GM18511 (cell line): ENCODE data around the gene CTNND1.
"Not testable (repeated sequence)": the region's sequence is repeated elsewhere in the genome, so short reads cannot be mapped to it uniquely, and the experiment has no call there.

ENCODE experiments used
- ATAC-seq: cut with Tn5 transposase; IDR thresholded peaks from one replicate; pipeline ENCODE4 v1.9.1; 2021; ENCODE audit warnings: mild to moderate bottlenecking, moderate library complexity; ENCODE audit not compliant: unreplicated experiment

Gene CTNND1

DNA sequence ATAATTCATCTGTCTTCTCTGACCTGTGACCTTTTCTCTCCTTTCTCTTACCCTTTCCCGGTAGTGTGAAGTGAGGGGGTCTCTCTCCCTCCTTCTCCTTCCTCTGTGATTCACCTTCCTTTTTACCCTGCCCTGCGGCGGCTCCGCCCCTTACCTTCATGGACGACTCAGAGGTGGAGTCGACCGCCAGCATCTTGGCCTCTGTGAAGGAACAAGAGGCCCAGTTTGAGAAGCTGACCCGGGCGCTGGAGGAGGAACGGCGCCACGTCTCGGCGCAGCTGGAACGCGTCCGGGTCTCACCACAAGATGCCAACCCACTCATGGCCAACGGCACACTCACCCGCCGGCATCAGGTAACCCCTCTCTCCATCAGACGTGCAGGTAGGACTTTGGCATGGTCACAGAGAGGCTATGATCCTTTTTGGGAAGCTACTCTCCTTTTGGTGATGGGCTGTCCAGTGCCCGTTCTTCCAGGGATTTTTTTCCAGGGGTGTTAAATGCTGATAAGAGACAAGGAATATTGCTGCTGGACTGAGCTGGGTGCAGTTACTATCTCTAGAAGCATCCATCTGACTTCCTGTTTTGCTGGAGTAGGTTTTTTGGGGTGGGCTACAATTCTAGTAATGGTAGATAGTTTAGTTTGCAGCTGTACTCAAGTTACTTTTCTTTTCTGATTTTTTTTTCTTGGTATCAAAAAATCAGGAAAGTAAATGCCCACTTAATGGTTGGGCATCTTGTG is 29.9 kb downstream of the CTNND1 start:
- no peak for ATAC-seq

DNA sequence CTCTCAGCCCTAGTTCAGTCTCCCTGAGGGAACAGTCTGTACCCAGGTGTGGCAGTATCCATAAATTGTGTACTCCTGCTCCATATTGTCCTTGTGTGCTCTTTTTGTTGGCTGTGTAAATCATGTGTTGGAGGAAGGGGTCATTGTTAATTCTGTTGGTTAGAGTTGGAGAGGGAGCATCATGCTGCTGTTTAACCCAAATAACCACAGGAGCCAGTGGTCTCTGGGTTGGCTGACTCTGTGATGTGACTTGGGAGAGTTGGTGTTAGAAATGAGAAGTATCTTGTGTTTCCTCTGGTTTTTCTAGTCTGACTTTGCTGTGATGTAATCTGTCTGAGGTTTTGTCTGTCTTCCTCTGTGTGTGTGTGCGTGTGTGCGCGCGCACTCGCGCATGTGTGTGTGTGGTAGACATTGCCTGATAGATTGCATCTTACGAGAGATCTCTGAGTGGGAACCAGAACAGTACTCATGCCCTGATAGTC is 30.5 kb downstream of the CTNND1 start:
- ATAC-seq: peak; percentile 83

DNA sequence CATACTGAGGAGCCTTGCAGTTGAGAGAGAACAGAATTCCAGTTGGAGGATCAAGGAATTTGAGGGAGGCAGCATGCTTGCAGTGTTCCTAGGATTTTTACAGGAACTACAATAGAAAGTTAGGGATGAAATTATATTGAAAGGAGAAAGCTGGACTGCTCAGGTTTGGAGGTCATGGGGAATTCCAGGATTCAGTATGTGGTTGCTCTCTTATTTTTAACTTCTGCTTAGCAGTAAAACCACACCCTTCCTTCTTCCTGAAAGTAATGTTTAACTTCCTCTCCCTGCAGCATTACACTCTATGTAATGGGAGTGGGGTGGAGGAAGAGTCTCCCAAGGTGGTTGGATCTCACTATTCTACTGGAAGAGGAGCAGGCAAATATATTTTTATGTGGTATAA is 31.3 kb downstream of the CTNND1 start:
- ATAC-seq: peak; percentile 19

DNA sequence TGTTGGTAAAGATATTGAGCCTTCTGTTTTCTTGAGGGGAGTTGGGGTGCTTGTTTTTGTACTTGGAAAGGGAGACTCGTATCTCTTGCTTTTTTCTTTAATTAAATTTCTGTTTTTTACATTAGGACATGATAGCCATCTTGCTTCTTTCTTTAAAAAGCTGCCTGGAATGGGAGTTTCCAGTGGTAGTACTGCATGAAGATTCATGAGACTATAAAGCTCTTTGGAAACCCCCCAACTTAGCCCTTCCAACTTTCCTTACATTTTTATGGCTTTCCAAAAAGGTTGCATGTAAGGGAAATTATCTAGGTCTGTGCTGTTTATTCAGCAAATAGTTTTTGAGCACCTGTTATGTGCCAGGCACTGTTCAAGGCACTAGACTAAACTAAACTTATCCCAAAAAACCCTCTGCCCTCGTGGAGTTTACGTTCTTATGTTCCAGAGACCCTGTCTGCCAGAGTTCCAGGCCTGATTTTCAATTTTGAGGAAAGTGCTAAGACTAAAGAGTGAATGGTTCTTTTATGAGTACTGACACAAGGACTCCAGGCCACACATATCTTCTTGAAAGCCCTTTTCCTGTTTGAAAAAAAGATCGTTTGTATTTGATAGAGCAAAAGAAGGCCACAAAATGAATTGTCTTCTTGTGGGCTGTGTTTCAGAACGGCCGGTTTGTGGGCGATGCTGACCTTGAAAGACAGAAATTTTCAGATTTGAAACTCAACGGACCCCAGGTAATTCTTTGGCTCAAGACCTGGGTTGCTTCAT is 31.9 kb downstream of the CTNND1 start:
- ATAC-seq: no peak

DNA sequence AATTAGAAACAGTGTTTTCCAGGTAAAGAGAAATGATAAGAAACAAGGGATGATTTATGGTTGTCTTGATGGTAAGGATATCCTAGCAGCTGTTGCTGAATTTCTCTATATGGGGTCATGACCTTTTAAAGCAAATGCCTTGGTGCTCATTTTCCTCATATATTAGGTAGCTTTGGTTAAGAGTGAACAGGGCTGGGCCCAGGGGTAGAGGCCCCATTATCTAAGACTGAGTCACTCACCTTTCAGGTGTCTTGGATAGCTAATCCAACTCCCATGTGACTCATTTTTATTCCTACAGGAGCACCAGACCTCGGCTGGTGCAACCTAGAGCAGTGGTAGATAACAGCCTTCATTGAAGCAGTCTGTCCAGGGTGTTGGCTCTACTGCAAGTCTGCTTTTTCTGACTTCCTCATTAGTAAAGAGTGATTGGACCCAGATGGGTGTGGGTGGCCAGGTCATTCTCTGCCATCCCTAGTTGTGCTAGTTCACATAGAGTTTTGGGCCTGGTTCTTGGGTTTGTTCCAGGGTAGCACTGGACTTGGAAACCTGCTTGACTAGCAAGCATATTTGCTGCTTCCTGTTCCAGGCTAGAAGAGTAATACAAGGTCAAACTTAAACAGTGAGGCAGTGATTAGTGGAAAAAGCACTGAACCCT is 37.4 kb downstream of the CTNND1 start:
- peak; percentile 43 for ATAC-seq

DNA sequence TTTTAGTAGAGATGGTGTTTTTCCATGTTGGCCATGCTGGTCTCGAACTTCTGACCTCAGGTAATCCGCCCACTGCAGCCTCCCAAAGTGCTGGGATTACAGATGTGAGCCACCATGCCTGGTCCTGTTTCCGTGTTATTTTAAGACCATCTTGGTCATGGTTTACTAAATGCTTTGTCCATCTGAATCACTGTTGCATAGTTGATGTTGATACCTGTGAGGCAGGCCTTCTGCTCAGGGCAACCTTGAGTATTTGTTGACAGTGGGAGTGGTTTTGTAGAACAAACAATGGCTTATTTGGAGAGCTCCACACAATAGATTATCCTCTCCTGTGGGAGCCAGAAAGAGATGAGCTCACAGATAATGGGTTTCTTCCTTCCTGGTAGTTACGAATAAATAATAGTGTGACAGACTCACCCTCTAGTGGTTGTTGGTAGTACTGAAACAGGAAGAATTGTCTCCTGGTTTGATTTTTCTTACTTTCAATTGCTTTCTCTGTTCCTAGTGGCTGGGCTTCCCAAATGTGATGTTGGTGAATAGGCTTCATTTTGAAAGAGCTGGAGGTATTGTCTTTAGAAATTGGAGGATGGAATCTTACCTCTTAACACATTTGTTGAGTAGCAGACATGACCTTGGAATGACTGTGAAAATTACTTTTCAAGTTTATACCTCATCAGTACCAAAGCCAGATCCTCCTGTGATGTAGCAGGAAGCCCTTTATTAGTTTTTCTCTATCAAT is 39.0 kb downstream of the CTNND1 start:
- ATAC-seq: peak; percentile 93

DNA sequence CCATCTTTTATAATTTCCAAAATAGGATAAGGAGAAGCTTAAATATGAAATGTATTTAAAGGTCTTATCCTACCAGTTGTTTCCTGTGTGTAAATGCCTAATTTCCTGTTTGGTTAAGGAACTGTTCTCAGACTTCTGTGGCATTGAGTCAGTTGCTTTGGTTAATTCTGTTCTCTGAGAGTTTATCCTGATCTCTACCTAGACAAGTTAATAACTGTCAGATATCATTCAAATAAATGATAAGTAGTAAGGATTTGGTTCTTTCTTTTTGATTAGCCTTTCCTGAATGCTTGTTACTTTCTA is 39.5 kb downstream of the CTNND1 start:
- peak; percentile 16 for ATAC-seq

DNA sequence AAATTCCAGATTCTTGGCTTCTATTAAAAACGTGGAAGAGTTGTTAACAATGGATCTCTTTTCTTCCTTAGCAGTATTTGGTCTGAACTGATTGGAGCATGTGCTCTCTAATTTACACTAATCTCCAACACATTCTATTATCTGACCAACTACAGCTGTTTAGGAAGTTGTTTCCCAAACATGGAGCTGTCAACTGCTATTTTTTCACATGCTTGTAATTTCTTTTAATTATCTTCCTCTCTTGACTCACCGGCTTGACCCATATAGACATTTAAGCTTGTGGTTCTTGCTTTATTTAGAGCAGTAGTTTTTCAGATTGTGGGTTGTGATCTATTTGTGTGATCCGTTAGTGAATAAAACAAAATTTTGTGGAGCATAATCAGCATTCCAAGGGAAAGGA is 40.8 kb downstream of the CTNND1 start:
- no peak for ATAC-seq

DNA sequence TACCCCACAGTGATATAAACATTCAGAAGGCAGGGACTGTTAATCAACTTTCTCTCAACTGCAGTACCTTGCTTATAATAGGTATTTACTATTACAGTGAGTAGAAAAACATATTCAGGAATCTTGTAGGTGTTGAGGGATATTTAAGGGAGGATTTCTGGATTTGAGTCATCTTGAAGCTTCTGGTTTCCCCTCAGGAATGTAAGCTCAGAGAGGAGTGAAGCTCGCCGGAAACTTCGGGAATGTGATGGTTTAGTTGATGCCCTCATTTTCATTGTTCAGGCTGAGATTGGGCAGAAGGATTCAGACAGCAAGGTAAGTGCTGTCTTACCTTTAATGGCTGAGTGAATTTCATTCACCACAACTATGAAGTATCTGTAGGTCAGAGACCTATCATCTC is 42.9 kb downstream of the CTNND1 start:
- no peak for ATAC-seq

DNA sequence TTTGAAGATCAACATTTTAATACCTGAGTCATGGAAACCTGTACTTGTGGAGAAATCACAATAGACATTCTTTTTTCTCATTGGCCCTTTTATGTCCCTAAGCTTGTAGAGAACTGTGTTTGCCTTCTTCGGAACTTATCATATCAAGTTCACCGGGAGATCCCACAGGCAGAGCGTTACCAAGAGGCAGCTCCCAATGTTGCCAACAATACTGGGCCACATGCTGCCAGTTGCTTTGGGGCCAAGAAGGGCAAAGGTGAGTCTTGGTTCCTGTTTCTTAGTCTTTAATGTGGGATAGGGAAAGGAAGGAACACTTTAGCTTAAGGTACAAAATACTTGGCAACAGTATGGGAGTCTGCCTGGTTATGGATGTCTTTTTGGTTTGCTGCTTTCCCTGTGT is 44.2 kb downstream of the CTNND1 start:
- ATAC-seq: no peak

DNA sequence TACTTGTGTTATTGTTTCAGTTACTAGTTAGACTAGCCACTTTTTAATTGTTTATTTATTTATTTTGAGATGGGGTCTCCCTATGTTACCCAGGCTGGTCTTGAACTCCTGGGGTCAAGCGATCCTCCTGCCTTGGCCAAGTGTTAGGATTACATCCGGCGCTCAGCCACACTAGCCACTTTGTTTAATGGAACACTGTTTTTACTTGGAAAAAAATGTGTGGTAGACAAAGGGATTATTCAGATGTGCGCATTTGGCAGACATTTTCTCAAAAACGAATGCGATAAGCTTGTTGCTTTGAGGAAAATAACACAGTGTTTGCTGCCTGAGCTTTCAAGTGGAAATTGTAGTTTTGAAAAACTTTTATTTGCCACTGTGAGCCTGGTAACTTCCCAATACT is 51.0 kb downstream of the CTNND1 start:
- ATAC-seq: no peak

DNA sequence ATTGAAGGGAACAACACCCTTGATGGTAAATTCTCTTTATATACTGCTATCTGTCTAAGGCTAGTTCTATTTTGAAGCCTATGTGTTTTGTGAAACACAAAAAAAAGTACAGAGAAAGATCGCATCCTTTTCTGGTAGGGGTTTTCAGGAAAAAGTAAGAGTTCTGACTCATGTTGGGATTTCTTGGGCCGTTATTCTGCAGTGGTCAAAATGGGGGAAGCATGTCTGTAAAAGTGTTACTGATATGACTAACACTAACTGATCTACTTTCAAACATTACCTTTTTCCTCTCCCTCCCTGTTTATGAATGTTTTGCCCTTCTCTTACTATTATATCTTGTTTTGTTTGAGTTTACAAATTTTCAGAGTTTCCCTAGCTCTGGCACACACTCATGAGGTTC is 53.9 kb downstream of the CTNND1 start:
- ATAC-seq: peak; percentile 85

DNA sequence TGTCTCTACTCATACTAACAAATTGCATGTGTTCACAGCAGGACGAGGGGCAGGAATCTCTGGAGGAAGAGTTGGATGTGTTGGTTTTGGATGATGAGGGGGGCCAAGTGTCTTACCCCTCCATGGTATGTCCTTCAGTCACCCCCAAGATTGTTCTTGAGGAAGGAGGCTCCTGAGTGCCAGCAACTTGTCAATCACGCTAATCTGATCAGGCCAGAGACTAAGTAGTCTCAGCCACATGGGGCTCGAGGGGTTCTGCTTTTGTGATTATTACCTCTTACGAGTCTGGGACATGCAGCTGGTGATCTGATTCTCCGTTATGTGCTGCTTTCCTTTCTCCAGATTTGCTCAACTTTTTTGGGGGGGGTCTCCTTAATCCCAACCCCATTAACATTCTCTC is 54.3 kb downstream of the CTNND1 start:
- ATAC-seq: peak; percentile 17

DNA sequence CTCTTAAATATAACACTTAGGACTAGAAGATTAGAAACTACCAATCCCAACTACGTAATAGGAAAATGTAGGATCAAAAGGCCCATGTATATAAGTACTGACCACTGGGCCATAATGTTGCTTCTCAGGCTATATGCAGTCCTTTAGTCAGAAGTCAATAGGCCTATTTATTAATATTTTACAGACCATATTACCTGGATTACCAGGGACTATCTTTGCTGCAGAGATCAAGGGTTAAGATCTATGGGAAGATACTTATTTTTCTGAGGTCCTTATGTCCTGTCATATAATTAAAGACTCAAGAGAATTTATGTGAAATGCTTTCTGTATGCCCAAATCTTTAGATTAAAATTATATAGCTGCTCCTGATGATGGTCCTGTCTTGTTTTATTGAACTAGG is 57.2 kb downstream of the CTNND1 start:
- ATAC-seq: no peak

DNA sequence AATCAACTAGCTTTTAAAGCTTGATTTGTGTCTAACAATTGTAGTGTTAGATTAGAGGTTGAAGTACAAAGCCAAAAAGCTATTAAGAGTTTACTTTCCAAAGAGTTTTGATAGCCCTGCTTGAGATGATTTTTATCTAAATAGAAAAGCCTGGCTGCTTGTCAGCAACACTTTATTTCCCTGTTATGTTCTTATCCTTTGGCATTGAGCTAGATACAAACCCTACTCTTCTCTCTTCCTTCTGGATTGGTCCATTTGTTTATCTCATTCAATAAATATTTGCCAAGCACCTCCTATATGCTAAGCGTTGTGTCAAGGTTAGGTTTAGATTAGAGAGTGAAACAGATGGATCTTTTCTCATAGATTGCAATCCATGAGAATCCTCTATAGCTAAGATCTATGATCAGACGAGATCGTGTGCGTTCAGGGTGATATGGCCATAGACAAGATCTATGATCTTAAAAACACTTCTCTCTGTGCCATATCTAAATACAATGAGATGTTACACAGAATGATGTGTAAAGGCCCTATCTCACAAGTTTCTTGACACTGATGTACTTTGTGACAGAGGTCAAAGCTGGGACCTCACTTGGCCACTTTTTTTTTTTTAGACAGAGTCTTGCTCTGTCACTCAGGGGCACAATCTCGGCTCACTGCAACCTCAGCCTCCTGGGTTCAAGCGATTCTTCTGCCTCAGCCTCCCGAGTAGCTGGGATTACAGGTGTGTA is 57.8 kb downstream of the CTNND1 start:
- no peak for ATAC-seq

DNA sequence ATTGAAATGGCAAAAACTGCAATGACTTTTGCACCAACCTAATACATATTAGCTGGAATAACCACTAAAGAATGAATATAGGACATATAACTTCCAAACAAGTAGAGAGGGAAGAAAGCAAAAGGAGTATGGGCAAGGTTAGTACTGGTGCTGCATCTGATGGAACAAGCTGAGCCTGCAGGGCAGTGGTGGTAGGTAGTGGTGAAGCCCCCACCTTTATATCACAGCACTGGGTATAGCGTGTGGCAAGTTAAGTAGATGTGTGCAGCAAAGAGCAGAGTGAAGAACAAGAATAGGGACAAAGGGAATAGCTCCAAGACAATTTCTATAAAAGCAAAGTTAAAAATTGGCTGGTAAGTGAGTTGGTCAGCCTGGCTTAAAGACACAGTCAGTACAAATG is 62.3 kb downstream of the CTNND1 start:
- ATAC-seq: no peak

DNA sequence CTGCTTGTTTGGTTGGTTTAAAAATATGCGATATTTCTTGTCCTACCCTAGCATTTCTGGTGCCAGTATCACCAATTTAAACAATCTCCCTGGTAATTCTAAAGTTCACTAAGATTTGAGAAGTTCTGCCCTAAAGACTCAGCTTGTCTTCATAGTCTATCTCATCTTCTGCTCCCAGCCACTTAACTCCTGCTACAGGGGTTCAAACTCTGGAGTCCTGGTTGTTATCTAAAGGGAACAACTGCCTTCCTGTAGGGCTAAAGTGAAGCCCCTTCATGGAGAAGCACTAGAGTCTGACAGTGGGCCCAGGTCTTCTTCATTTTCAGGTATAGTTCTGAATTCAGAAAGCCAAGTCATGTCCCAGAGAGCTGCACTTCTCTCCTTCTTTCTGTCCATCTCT is 73.2 kb downstream of the CTNND1 start:
- no peak for ATAC-seq

DNA sequence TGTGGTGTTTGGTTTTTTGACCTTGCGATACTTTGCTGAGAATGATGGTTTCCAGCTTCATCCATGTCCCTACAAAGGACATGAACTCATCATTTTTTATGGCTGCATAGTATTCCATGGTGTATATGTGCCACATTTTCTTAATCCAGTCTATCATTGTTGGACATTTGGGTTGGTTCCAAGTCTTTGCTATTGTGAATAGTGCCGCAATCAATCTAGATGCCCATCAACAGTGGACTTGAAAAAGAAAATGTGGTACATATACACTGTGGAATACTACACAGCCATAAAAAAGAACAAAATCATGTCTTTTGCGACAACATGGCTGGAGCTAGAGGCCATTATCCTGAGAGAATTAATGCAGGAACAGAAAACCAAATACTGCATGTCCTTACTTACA is 77.0 kb downstream of the CTNND1 start:
- ATAC-seq: not testable (repeated sequence)

DNA sequence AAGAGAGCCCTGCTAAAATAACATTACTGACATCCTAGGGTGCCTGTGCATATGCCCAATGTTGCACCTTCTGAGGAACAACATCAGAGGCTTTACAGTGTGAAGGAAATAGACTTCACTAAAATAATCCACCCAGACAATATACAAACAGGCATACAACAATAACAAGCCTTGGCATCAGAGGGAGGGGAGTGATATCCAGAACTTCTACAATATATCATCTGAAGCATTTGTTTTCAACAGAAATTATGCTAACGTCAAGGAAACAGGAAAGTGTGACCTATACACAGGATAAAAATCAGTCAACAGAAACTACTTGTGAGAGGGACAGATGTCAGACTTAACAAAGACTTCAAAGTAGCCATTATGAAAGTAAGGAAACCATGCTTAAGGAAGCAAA is 81.3 kb downstream of the CTNND1 start:
- no peak for ATAC-seq

DNA sequence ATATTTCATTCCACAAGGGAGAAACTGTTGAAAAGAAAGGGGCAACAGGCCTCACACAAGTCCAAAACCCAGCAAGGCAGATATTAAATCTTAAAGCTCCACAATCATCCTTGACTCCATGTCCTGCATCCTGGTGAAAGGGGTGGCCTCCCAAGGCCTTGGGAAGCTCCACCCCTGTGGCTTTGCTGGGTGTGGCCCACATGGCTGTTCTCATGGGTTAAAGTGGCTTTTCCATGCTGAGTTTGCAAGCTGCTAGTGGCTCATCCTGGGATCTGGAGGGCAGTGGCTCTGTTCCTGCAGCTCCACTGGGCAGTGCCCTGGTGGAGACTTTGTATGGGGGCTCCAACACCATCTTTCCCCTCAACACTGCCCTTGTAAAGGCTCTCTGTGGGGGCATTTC is 106.4 kb downstream of the CTNND1 start:
- ATAC-seq: no peak

DNA sequence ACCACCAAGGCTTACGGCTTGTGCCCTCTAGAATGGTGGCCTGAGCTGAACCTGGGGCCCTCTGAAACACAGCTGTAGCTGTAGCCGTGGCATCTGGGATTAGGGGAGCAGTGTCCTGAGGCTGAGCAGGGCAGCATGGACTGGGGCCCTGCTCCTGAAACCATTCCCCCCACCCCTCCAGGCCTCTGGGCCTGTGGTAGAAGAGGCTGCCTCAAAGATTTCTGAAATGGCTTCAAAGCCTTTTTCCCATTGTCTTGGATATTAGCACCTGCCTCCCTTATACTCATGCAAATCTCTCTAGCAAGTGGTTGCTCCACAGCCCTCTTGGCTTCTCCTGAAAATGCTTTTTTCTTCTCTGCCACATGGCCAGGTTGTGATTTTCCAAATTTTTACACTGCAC is 106.9 kb downstream of the CTNND1 start:
- ATAC-seq: no peak
